RPMI8226 (cell line): ENCODE results near the gene KANSL1L.

Experiments
- DNase-seq: peaks from one replicate; pipeline ENCODE4 v3.0.0-alpha.2; 2015

Gene KANSL1L

DNA sequence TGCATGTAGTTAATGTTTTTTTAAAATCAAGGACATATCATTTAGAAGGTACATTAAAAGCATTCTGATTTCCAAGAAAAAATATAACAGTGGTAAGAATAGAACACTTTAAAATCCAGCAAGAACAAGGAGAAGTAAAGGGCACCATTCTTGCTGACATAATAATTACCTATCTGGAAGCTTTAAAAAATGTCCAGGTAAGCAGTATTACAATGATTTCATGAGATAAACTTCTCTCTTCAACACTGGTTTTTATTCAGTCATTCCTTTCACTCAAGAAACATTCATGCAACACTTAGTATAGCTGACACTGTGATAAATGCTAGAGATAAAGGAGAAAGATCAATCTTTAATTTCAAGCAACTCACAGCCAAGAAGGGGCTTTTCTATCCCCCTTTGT lies 2.9 kb upstream of the KANSL1L start:
- no peak for DNase-seq

DNA sequence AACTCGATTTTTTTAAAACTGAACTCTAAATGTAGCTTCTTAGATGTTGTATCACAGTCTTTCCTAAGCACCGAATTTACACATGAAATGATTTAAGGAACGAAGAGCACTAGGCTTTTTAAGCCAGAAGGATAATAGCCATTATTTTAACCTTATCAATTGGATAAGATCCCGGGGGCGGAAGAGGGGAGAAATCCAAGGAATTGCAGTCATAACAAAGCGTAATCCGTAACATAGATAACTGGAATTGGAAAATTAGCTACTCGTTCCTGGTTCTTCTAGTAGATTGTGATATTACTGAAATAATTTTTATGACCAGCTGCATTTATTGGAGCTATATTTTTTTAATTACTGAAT lies 988 bp upstream of the KANSL1L start:
- DNase-seq: no peak

GRCh38 chr2:210170446-210171303 lies 534 bp downstream of the KANSL1L start:
- DNase-seq: peak; percentile 95

- no peak for DNase-seq
Measured at GRCh38 chr2:210170196-210170445, 1.1 kb downstream of the KANSL1L start.

DNA sequence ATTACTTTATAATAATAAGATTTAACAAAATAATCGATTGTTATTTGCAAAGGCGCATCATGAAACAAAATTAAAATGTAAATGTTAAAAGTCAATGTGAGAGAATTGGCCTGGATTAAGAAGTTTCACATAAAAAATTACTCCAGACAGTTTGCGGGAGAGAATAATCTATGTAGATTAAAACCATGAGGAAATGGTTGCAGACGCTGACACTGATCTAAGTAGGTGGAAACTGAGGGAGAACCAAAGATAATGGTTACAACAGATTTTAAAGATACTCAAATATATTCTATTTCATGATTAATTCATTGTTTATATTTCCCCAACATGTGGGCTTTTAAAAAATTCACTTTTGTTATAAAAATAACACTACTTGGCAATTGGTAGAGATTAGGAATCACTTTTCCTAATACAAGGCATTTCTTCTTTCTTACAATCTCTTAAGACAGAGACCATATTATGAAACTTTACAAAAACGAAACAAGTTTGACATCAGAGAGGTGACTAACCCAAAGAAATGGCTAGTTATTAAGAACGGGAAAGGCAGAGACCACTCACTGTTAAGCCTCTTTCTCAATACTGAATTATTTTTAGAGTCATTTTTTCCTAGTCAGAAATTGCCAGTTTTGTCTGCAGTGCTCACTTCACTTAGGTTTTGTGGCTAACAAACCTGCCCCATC lies 1.6 kb downstream of the KANSL1L start:
- DNase-seq: peak; percentile 37

DNA sequence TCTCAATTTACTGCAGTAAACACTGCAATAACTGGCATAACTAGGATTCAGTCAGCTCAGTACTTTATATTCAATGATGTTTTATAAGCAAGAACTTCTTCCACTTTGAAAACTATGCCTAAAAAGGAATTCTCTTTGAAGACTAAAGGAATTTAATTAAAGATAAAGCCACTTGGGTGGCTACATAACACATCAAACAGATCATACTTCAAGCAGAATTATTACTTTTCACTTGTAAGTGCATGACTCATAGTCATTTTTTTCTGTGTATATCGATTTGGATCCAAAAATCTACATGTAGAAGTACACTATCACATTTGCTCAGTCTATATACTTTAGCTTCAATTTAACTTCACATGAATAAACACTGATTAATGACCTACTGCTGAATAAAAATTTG lies 4.0 kb downstream of the KANSL1L start:
- DNase-seq: no peak

DNA sequence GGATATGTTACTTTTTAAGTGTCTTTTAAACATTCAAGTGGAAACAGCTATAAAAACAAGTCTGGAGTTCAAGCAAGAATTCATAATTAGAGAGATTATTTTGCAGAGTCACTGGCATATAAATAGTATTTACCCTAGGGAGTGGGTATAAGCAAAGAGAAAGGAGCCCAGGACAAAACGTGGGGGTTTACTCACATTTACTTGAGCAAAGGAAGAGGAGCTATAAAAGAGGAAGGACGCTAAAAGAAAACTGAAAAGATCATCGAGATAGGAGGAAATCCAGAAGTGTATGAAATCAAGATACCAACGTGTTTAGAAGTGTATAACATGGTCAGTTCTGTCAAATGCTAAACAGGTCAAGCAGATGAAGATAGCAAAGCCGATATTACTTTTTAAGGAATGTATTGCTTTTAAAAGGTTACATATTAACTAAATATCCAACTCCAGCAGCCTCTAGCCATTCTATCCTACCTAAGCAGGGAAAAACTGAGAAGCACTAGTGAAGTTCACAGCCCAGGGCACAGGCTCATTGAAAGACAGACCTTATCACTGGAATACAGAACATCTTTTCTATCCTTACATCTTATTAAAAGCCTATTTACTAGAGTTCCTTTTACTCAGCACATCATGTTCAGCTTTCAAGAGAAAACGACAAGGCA lies 8.6 kb downstream of the KANSL1L start:
- DNase-seq: no peak

- no peak for DNase-seq
Measured at GRCh38 chr2:210159059-210159458, 12.2 kb downstream of the KANSL1L start.

DNA sequence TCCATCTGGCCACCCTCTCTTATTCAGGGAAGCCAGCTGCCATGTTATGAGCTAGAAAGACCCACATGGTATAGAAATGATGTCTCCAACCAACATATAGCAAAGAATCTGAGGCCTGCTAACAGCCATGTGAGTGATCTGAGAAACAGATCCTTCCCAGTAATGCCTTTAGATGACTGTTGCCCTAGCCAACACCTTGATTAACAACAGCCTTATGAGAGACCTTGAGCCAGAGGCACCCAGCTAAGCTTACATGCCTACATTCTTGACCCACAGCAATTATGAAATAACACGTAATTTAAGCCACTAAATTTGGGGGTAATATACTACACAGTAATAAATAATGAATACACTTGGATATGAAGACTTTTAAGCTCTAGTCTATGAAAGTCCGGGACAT lies 13.0 kb downstream of the KANSL1L start:
- DNase-seq: no peak

DNA sequence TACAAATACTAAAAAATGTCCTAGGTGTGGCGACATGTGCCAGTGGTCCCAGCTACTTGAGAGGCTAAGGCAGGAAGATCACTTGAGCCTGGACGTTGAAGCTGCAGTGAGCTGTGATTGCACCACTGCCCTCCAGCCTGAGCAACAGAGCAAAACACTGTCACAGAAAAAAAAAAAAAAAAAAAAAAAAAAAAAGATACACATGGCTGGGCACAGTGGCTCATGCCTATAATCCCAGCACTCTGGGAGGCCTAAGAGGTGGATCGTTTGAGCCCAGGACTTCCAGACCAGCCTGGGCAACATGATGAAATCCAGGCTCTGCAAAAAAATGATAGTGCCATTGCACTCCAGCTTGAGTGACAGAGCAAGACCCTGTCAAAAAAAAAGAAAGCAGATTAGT lies 13.7 kb downstream of the KANSL1L start:
- no peak for DNase-seq

- no peak for DNase-seq
Measured at GRCh38 chr2:210147614-210148013, 23.6 kb downstream of the KANSL1L start.

GRCh38 chr2:210132239-210132638 lies 39.0 kb downstream of the KANSL1L start:
- no peak for DNase-seq

GRCh38 chr2:210128961-210129360 lies 42.2 kb downstream of the KANSL1L start:
- no peak for DNase-seq

GRCh38 chr2:210113614-210114235 lies 57.5 kb downstream of the KANSL1L start:
- no peak for DNase-seq

- no peak for DNase-seq
Measured at GRCh38 chr2:210112871-210113270, 58.3 kb downstream of the KANSL1L start.

GRCh38 chr2:210099940-210100339 lies 71.3 kb downstream of the KANSL1L start:
- DNase-seq: no peak

DNA sequence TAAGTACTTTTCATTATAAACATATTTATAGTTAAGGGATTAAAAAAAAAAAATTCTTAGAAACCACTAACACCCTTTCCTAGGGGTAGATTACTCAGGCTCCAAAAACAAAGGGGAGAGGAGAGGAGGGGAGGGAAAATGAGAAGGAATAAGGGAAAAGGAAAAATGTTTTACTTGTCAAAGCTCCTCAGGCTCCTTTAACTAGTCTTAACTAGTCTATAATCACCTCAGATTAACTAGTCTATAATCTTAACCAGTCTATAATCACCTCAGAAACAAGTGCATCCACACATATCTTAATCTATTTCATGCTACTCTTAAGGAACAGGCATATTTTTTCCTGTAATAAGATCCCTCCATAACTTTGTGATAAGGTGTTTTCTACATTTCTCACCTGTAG lies 76.4 kb downstream of the KANSL1L start:
- no peak for DNase-seq

DNA sequence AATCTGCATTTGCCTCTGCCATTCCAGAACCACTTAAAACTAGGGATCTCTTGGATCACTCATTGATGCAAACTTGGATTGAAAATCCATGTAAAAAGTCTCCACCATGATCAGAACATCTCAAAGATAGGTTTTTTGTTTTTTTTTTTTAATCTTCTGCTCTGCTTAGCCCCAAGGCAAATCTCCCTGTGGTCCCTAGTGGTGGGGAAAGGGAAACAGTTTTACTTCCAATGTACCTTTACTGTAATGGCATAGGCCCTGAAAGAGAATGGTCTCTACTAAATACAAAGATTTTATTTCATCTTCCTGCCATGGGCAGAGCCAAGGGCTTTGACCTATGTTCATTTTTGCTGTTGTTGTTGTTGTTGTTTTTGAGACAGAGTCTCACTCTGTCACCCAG lies 78.4 kb downstream of the KANSL1L start:
- no peak for DNase-seq

- no peak for DNase-seq
Measured at GRCh38 chr2:210086930-210087329, 84.3 kb downstream of the KANSL1L start.

- DNase-seq: no peak
Measured at GRCh38 chr2:210086292-210086691, 84.9 kb downstream of the KANSL1L start.

GRCh38 chr2:210072922-210073509 lies 98.2 kb downstream of the KANSL1L start:
- DNase-seq: peak; percentile 30

- no peak for DNase-seq
Measured at GRCh38 chr2:210072493-210072892, 98.7 kb downstream of the KANSL1L start.

DNA sequence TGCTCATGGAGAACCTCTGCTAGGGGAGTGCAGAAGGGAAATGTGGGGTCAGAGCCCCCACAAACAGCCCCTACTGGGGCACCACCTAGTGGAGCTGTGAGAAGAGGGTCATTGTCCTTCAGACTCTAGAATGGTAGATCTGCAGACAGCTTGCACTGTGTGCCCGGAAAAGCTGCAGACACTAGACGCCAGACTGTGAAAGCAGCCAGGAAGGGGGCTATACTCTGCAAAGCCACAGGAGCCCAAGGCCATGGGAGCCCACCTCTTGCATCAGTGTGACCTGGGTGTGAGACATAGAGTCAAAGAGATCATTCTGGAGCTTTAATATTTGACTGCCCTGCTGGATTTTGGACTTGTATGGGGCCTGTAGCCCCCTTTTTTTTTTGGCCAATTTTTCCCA lies 107.9 kb downstream of the KANSL1L start:
- no peak for DNase-seq
